PC-3 (cell line): ENCODE measurements around the gene SLC44A1. TPM values are rescaled to one million over a fixed set of nuclear protein-coding genes. Genes with fewer than 3 reads are reported as not detected.

ENCODE experiments used
- ATAC-seq: fragments of 200-7000 bp; cut with Tn5 transposase; 2 replicates; pipeline ENCODE4 v1.9.1; 2020; ENCODE audit warnings: mild to moderate bottlenecking, moderate library complexity
- BruUV-seq: library from RNA; stranded (reverse); fragments of 400-500 nt; replicated peaks from 2 replicates; lab custom pipeline; 2021; lab: Mats Ljungman, UMichigan
- CTCF ChIA-PET: fragments of 300-600 bp; sonication (Branson Sonifier 250); formaldehyde crosslinking; loops from one replicate; lab custom pipeline; 2022; ENCODE audit warnings: antibody characterized with exemption; lab: Charles Lee
- POLR2A ChIA-PET: fragments of 300-600 bp; sonication (Branson Sonifier 250); formaldehyde crosslinking; loops from one replicate; lab custom pipeline; 2022; ENCODE audit warnings: antibody characterized with exemption; ENCODE audit not compliant: unreplicated experiment; lab: Charles Lee
- DNase-seq: peaks from one replicate; pipeline ENCODE4 v3.0.0-alpha.2; 2015
- H2AFZ ChIP-seq: fragments of 300-600 bp; sonication (generic); 2 replicates; pipeline ENCODE4 v1.6.0; 2016; ENCODE audit warnings: antibody characterized with exemption, low read length
- H3F3A ChIP-seq: fragments of 300-600 bp; sonication (generic); one replicate; pipeline ENCODE4 v1.6.0; 2017; ENCODE audit warnings: antibody characterized with exemption, low read length, control low read depth, mild to moderate bottlenecking; ENCODE audit not compliant: unreplicated experiment
- H3K27ac ChIP-seq: fragments of 300-600 bp; sonication (generic); 2 replicates; pipeline ENCODE4 v1.5.1; 2016; ENCODE audit warnings: mild to moderate bottlenecking, low read length
- H3K27me3 ChIP-seq: fragments of 300-600 bp; sonication (generic); 2 replicates; pipeline ENCODE4 v1.6.1; 2016; ENCODE audit warnings: low read length, mixed read lengths
- H3K36me3 ChIP-seq: fragments of 300-600 bp; sonication (generic); 2 replicates; pipeline ENCODE4 v1.6.1; 2016; ENCODE audit warnings: low read depth, mixed run types, low read length, mixed read lengths
- H3K4me1 ChIP-seq: fragments of 300-600 bp; sonication (generic); 2 replicates; pipeline ENCODE4 v1.5.1; 2016; ENCODE audit warnings: low read length; ENCODE audit not compliant: insufficient read depth
- H3K4me2 ChIP-seq: fragments of 300-600 bp; sonication (generic); 2 replicates; pipeline ENCODE4 v1.6.0; 2016; ENCODE audit warnings: low read length
- H3K4me3 ChIP-seq: fragments of 300-600 bp; sonication (generic); 2 replicates; pipeline ENCODE4 v1.5.1; 2016; ENCODE audit warnings: mild to moderate bottlenecking, low read length, mixed read lengths
- H3K79me2 ChIP-seq: fragments of 300-600 bp; sonication (generic); 2 replicates; pipeline ENCODE4 v1.6.1; 2017; ENCODE audit warnings: low read length, mixed read lengths
- H3K9ac ChIP-seq: fragments of 300-600 bp; sonication (generic); 2 replicates; pipeline ENCODE4 v1.6.0; 2016; ENCODE audit warnings: mild to moderate bottlenecking, low read length
- H3K9me2 ChIP-seq: fragments of 300-600 bp; sonication (generic); replicated peaks from 2 replicates; pipeline ENCODE4 v1.6.1; 2016; ENCODE audit warnings: mixed run types, low read length, mixed read lengths
- H3K9me3 ChIP-seq: fragments of 300-600 bp; sonication (generic); 2 replicates; pipeline ENCODE4 v1.6.1; 2016; ENCODE audit warnings: low read length, mixed read lengths
- H4K20me1 ChIP-seq: fragments of 300-600 bp; sonication (generic); 2 replicates; pipeline ENCODE4 v1.6.1; 2016; ENCODE audit warnings: low read length, mixed read lengths
- EZH2 ChIP-seq: fragments of 300-600 bp; sonication (generic); IDR thresholded peaks from one replicate; pipeline ENCODE4 v1.6.1; 2017; ENCODE audit warnings: antibody characterized with exemption, mild to moderate bottlenecking, low read length; ENCODE audit not compliant: unreplicated experiment
- EZH2phosphoT487 ChIP-seq: fragments of 300-600 bp; sonication (generic); IDR thresholded peaks from 2 replicates; pipeline ENCODE4 v1.6.1; 2018; ENCODE audit warnings: mild to moderate bottlenecking, antibody characterized with exemption, low read length, borderline replicate concordance
- intact Hi-C: fragments of 100-400 bp; cut with micrococcal nuclease; formaldehyde crosslinking; loops from 2 replicates; pipeline ENCODE4 v1.9.0; 2023
- total RNA-seq: library from RNA; depleted of rRNA; stranded (reverse); fragments of >200 nt; gene quantifications from 2 replicates; pipeline ENCODE4 v1.2.3, GENCODE V29; 2014
- TF ChIP-seq, protein P1 (sequence below): fragments of 300-600 bp; sonication (generic); conservative IDR thresholded peaks from 2 replicates; pipeline ENCODE4 v1.5.1; 2017; ENCODE audit warnings: antibody characterized with exemption, low read depth, mild to moderate bottlenecking, low read length

SLC44A1 gene
- total RNA-seq, 1 experiment from 2014 or later: 16.1 TPM

DNA sequence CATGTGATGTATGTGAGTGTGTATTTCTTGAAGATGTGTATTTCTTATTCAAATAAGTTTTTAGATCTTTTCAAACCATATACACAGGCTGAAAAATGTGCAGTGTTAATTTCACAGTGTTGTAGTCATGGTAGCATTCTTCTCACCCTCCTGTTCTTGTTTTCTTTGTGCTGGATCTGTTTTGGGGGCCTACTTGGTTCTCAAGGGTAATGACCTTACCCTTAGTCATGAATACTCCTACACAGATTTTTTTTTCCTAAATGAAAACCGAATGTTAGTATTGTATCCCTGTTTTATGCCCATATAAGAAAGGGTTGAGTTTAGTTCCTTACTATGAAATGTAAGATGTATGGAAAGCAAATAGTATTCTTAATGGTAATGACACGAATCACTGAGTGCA lies 88.0 kb downstream of the SLC44A1 start:
- ChIA-PET CTCF (no interaction called here), POLR2A (no interaction called here)
- H3K4me3 ChIP-seq: no peak overlapping the region
- no peaks in the 10 kb centered on the region for H3F3A ChIP-seq
- ATAC-seq (no peak), DNase-seq (no peak)
- intact Hi-C loops: loop anchor here (10.0 kb wide), 1 partner anchor 72 kb away; no protein-coding TSS in a partner anchor
- H3K9me3 ChIP-seq: no peaks in the 10 kb centered on the region
- H3K79me2 ChIP-seq: no peaks in the 10 kb centered on the region
- H3K27me3 ChIP-seq: no peaks in the 10 kb centered on the region
- no peak overlapping the region for H3K4me2 ChIP-seq
- H4K20me1 ChIP-seq: no peaks in the 10 kb centered on the region
- no peak overlapping the region for H3K27ac ChIP-seq
- no peak overlapping the region for H2AFZ ChIP-seq
- H3K9ac ChIP-seq: no peak overlapping the region
- H3K9me2 ChIP-seq: no peaks in the 10 kb centered on the region
- no peaks in the 10 kb centered on the region for H3K36me3 ChIP-seq
- H3K4me1 ChIP-seq: peaks cover 4% of the 10 kb centered on the region; the same call in 1 of the 2 replicates
- TF ChIP-seq EZH2 (no peak), EZH2phosphoT487 (no peak)
- TF ChIP-seq, protein P1, sequence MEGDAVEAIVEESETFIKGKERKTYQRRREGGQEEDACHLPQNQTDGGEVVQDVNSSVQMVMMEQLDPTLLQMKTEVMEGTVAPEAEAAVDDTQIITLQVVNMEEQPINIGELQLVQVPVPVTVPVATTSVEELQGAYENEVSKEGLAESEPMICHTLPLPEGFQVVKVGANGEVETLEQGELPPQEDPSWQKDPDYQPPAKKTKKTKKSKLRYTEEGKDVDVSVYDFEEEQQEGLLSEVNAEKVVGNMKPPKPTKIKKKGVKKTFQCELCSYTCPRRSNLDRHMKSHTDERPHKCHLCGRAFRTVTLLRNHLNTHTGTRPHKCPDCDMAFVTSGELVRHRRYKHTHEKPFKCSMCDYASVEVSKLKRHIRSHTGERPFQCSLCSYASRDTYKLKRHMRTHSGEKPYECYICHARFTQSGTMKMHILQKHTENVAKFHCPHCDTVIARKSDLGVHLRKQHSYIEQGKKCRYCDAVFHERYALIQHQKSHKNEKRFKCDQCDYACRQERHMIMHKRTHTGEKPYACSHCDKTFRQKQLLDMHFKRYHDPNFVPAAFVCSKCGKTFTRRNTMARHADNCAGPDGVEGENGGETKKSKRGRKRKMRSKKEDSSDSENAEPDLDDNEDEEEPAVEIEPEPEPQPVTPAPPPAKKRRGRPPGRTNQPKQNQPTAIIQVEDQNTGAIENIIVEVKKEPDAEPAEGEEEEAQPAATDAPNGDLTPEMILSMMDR: no peak
- no TSS peak for BruUV-seq

DNA sequence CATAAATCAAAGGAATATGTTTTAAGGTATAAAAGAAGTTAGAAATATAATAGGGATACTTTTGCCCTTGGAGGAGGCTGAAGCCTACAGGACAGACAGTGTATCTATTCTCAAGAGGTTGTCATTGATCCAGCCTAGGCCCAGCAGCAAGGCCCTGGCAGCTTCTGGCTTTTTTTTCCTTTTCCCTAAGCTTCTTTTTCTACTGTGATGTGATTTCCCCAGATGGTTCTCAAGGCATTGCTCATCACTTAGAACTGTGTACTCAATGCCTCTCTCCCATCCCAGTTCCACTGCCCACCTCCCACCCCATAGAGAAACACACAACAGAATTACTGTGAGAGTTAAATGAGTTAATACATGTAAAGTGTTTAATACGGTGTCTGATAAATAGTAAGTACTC lies 88.6 kb downstream of the SLC44A1 start:
- Histone ChIP-seq H3K27ac (no peak overlapping the region), H3K27me3 (no peaks in the 10 kb centered on the region), H3K4me1 (peaks cover 4% of the 10 kb centered on the region; the same call in 1 of the 2 replicates), H3K9ac (no peak overlapping the region), H4K20me1 (no peaks in the 10 kb centered on the region), H3K79me2 (no peaks in the 10 kb centered on the region), H3K4me2 (no peak overlapping the region), H3K36me3 (no peaks in the 10 kb centered on the region), H3K9me3 (no peaks in the 10 kb centered on the region), H3F3A (no peaks in the 10 kb centered on the region), H2AFZ (no peak overlapping the region), H3K4me3 (no peak overlapping the region), H3K9me2 (no peaks in the 10 kb centered on the region)
- intact Hi-C loops: loop anchor here (10.0 kb wide), 1 partner anchor 72 kb away; no protein-coding TSS in a partner anchor
- ATAC-seq (no peak), DNase-seq (no peak)
- TF ChIP-seq EZH2 (no peak), EZH2phosphoT487 (no peak)
- TF ChIP-seq, protein P1: no peak
- CTCF ChIA-PET: no interaction called here
- BruUV-seq: no TSS peak
- POLR2A ChIA-PET: no interaction called here

DNA sequence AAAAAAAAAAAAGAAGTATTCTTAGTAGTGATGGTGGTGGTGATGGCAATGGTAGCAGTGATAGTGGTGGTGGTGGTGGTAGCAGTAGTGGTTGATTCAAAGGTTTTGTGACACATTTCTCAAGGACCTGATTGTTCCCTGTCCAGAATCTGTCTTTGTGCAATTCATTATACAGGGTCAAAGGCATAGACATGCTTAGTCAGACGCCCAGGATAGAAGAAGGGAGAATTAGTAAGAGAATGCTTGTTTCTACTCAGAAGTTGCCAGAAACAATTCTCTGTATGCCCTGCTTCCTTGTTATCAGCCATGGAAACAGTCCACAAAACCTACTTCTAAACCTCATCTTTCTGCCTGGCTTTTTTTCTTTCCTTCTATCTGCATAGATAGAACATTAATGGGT lies 89.4 kb downstream of the SLC44A1 start:
- CTCF ChIA-PET: no interaction called here
- TF ChIP-seq, protein P1: no peak
- TF ChIP-seq EZH2phosphoT487 (no peak), EZH2 (no peak)
- Histone ChIP-seq H3F3A (no peaks in the 10 kb centered on the region), H3K27me3 (no peaks in the 10 kb centered on the region), H3K36me3 (no peaks in the 10 kb centered on the region), H3K4me2 (no peak overlapping the region), H3K4me3 (no peak overlapping the region), H3K4me1 (peaks cover 4% of the 10 kb centered on the region; the same call in 1 of the 2 replicates), H3K9me3 (no peaks in the 10 kb centered on the region), H3K9ac (no peak overlapping the region), H3K27ac (no peak overlapping the region), H3K79me2 (no peaks in the 10 kb centered on the region), H4K20me1 (no peaks in the 10 kb centered on the region), H2AFZ (no peak overlapping the region), H3K9me2 (no peaks in the 10 kb centered on the region)
- POLR2A ChIA-PET: no interaction called here
- no peak for ATAC-seq
- DNase-seq: no peak
- BruUV-seq: no TSS peak
- intact Hi-C loops: loop anchor here (10.0 kb wide), 1 partner anchor 71 kb away; no protein-coding TSS in a partner anchor
